ENCODE measurements around the gene GMDS. TPM values are rescaled to one million over a fixed set of nuclear protein-coding genes. Genes with fewer than 3 reads are reported as not detected.

Gene GMDS
- total RNA-seq, 1 donor from 2014 or later = 7.2 TPM

DNA sequence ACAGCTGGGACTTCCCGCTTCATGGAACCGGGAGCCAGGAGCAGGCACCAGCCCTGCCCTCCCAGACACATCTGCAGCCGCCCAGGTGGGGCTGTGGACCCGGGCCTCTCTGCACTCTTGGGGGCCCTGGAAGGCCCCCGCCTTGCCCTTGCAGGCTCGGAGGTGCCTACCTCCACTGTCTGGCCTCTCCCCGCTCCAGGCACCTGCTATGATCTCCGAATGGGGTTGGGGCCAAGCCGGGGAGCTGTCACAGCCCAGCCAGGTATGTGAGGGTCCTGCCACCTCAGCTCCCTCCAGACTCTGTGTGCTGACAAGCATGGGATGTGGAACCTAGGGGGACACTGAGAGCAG is 54.0 kb downstream of the GMDS start:
- H3K4me1 ChIP-seq = no peaks in the 10 kb centered on the region
- TF ChIP-seq, protein P1, sequence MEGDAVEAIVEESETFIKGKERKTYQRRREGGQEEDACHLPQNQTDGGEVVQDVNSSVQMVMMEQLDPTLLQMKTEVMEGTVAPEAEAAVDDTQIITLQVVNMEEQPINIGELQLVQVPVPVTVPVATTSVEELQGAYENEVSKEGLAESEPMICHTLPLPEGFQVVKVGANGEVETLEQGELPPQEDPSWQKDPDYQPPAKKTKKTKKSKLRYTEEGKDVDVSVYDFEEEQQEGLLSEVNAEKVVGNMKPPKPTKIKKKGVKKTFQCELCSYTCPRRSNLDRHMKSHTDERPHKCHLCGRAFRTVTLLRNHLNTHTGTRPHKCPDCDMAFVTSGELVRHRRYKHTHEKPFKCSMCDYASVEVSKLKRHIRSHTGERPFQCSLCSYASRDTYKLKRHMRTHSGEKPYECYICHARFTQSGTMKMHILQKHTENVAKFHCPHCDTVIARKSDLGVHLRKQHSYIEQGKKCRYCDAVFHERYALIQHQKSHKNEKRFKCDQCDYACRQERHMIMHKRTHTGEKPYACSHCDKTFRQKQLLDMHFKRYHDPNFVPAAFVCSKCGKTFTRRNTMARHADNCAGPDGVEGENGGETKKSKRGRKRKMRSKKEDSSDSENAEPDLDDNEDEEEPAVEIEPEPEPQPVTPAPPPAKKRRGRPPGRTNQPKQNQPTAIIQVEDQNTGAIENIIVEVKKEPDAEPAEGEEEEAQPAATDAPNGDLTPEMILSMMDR (IDR thresholded peaks at IDR 0.05; ENCODE audit: borderline replicate concordance) = no peak
- H3K36me3 ChIP-seq = no peaks in the 10 kb centered on the region
- no peak overlapping the region for H3K4me3 ChIP-seq
- DNase-seq = no peak
- intact Hi-C loops (cut with micrococcal nuclease) = no loop called here
- peaks cover 5% of the 10 kb centered on the region for H3K27me3 ChIP-seq (ENCODE audit: low read depth)
- no peaks in the 10 kb centered on the region for H3K9me3 ChIP-seq (replicated peaks)
- H3K27ac ChIP-seq (replicated peaks) = no peak overlapping the region

GRCh38 chr6:2190661-2191389 is 54.6 kb downstream of the GMDS start:
- H3K4me1 ChIP-seq = no peaks in the 10 kb centered on the region
- no peaks in the 10 kb centered on the region for H3K9me3 ChIP-seq (replicated peaks)
- TF ChIP-seq, protein P1 (IDR thresholded peaks at IDR 0.05; ENCODE audit: borderline replicate concordance) = no peak
- no peaks in the 10 kb centered on the region for H3K36me3 ChIP-seq
- no peak overlapping the region for H3K4me3 ChIP-seq
- DNase-seq = no peak
- peaks cover 5% of the 10 kb centered on the region for H3K27me3 ChIP-seq (ENCODE audit: low read depth)
- H3K27ac ChIP-seq (replicated peaks) = no peak overlapping the region
- intact Hi-C loops (cut with micrococcal nuclease) = no loop called here

- H3K27me3 ChIP-seq (ENCODE audit: low read depth) = peaks cover 5% of the 10 kb centered on the region
- TF ChIP-seq, protein P1 (IDR thresholded peaks at IDR 0.05; ENCODE audit: borderline replicate concordance) = no peak
- intact Hi-C loops (cut with micrococcal nuclease) = no loop called here
These were observed 56.5 kb downstream of the GMDS start for GRCh38 chr6:2188856-2189384.

GRCh38 chr6:2188397-2188796 is 57.0 kb downstream of the GMDS start:
- no peaks in the 10 kb centered on the region for H3K36me3 ChIP-seq
- no peaks in the 10 kb centered on the region for H3K4me1 ChIP-seq
- no peak for DNase-seq
- intact Hi-C loops (cut with micrococcal nuclease) = no loop called here
- H3K4me3 ChIP-seq = no peak overlapping the region
- no peak overlapping the region for H3K27ac ChIP-seq (replicated peaks)
- TF ChIP-seq, protein P1 (IDR thresholded peaks at IDR 0.05; ENCODE audit: borderline replicate concordance) = no peak
- no peaks in the 10 kb centered on the region for H3K9me3 ChIP-seq (replicated peaks)
- peaks cover 5% of the 10 kb centered on the region for H3K27me3 ChIP-seq (ENCODE audit: low read depth)

More at GRCh38 chr6:2188856-2189384, 56.5 kb downstream of the GMDS start:
- Histone ChIP-seq H3K9me3 (replicated peaks) (no peaks in the 10 kb centered on the region), H3K36me3 (no peaks in the 10 kb centered on the region), H3K4me3 (no peak overlapping the region), H3K27ac (replicated peaks) (no peak overlapping the region), H3K4me1 (no peaks in the 10 kb centered on the region)
- DNase-seq = no peak

DNA sequence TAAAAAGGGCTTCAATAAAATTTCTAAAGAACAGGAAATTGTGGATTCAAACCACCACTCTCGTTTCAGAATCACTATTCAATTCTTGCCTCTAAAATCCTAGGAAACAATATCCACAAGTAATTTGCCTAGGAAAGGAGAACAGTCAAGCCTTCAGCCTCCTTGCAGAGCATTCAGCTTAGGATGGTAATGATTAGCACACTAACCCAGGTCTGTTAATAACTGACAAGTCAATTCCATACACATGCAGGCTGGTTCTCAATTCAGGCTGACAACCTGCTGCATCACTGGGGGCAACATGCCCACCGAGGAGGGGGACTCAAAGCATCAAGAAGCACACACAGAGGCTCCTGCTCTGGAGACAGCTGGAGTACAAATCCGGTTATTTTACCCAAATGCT is 57.6 kb downstream of the GMDS start:
- intact Hi-C loops (cut with micrococcal nuclease) = no loop called here
- TF ChIP-seq, protein P1 (IDR thresholded peaks at IDR 0.05; ENCODE audit: borderline replicate concordance) = no peak

More for the DNA sequence above, 57.6 kb downstream of the GMDS start:
- H3K4me3 ChIP-seq = no peak overlapping the region
- peaks cover 5% of the 10 kb centered on the region for H3K27me3 ChIP-seq (ENCODE audit: low read depth)
- H3K4me1 ChIP-seq = no peaks in the 10 kb centered on the region
- no peaks in the 10 kb centered on the region for H3K36me3 ChIP-seq
- H3K9me3 ChIP-seq (replicated peaks) = no peaks in the 10 kb centered on the region
- no peak for DNase-seq
- no peak overlapping the region for H3K27ac ChIP-seq (replicated peaks)

Data from left ventricle myocardium inferior (tissue), 1 donor.